Lower leg skin (tissue), 3 donors: Measurements from ENCODE around the gene KIT.

Source experiments
- CTCF ChIP-seq, 3 donors: fragments of 450-650 bp; IDR thresholded peaks; one replicate each; pipeline ENCODE4 v1.5.1; 2016; ENCODE audit warnings: antibody characterized with exemption in 3 of 3, mild to moderate bottlenecking in 3 of 3, moderate library complexity in 2 of 3
- POLR2A ChIP-seq, 2 donors: fragments of 450-650 bp; IDR thresholded peaks; one replicate each; pipeline ENCODE4 v1.6.1; 2016 to 2017; ENCODE audit warnings: antibody characterized with exemption in 2 of 2, mild to moderate bottlenecking in 1 of 2, moderate library complexity in 1 of 2

GRCh38 chr4:54708339-54709279 lies 50.9 kb downstream of the KIT start:
- TF ChIP-seq CTCF (IDR thresholded peaks at IDR 0.05) (no peak), POLR2A (IDR thresholded peaks at IDR 0.05) (no peak)
